HEK293 (cell line): ENCODE results near the gene PFKM.

Experiments used
- ZNF121 ChIP-seq: fragments of 450-650 bp; formaldehyde crosslinking; IDR thresholded peaks from 2 replicates; pipeline ENCODE4 v1.5.1; 2016; ENCODE audit warnings: missing biosample characterization, missing genetic modification characterization
- ZNF776 ChIP-seq: fragments of 450-650 bp; formaldehyde crosslinking; IDR thresholded peaks from 2 replicates; pipeline ENCODE4 v1.5.0; 2017; ENCODE audit warnings: missing biosample characterization, missing genetic modification characterization, borderline replicate concordance
- TF ChIP-seq, protein P1 (sequence below): sonication (generic); formaldehyde crosslinking; IDR thresholded peaks from 2 replicates; pipeline ENCODE4 v1.8.1; 2022; ENCODE audit warnings: mild to moderate bottlenecking, moderate library complexity, missing genetic modification reagents

- TF ChIP-seq ZNF121 (tag by site-specific recombination) (no peak), ZNF776 (no peak)
- TF ChIP-seq, protein P1, sequence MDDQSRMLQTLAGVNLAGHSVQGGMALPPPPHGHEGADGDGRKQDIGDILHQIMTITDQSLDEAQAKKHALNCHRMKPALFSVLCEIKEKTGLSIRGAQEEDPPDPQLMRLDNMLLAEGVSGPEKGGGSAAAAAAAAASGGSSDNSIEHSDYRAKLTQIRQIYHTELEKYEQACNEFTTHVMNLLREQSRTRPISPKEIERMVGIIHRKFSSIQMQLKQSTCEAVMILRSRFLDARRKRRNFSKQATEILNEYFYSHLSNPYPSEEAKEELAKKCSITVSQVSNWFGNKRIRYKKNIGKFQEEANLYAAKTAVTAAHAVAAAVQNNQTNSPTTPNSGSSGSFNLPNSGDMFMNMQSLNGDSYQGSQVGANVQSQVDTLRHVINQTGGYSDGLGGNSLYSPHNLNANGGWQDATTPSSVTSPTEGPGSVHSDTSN (CRISPR knock-in tag) = no peak
These were observed 32.8 kb upstream of the PFKM start for GRCh38 chr12:48086327-48086726.
